HEK293 (cell line): ENCODE data around the gene SPTBN1.

ENCODE experiments used
- CTCF ChIA-PET: fragments of 350-600 bp; formaldehyde crosslinking; extraction: SDS; loops from one replicate; lab custom pipeline; 2021; ENCODE audit warnings: antibody characterized with exemption; lab: Yijun Ruan, JAX
- POLR2A ChIA-PET: fragments of 300-600 bp; formaldehyde crosslinking; extraction: SDS; loops from one replicate; lab custom pipeline; 2020; ENCODE audit warnings: antibody characterized with exemption, inconsistent platforms; lab: Yijun Ruan, JAX
- H3K27ac ChIP-seq: fragments of 200-500 bp; sonication (Bioruptor generic); 2 replicates; pipeline ENCODE4 v1.5.1; 2014; ENCODE audit warnings: low read depth, low read length, control low read depth, inconsistent platforms; ENCODE audit errors: extremely low read depth
- H3K36me3 ChIP-seq, 2 experiments: fragments of 200-500 bp in 1 of 2; sonication (Bioruptor generic) in 1 of 2; 1 replicate in 1 of 2; 2 replicates in 1 of 2; pipeline ENCODE4 v1.5.1; 2014 to 2017; ENCODE audit warnings: inconsistent platforms in 2 of 2, low read length in 2 of 2; ENCODE audit not compliant: control insufficient read depth in 2 of 2, insufficient read depth in 1 of 2
- H3K4me1 ChIP-seq: fragments of 200-500 bp; sonication (Bioruptor generic); 2 replicates; pipeline ENCODE4 v1.5.1; 2014; ENCODE audit warnings: mild to moderate bottlenecking, low read length, inconsistent platforms; ENCODE audit not compliant: control insufficient read depth, insufficient read depth
- H3K4me3 ChIP-seq: 2 replicates; pipeline ENCODE4 v1.5.1; 2011; ENCODE audit warnings: low read depth, mild to moderate bottlenecking, control low read depth, low read length, moderate library complexity
- H3K9me3 ChIP-seq: fragments of 200-500 bp; sonication (Bioruptor generic); 2 replicates; pipeline ENCODE4 v1.5.1; 2014; ENCODE audit warnings: low read depth, low read length, inconsistent platforms; ENCODE audit not compliant: control insufficient read depth, insufficient read depth
- HOXC10 ChIP-seq: sonication (generic); formaldehyde crosslinking; IDR thresholded peaks from 2 replicates; pipeline ENCODE4 v1.8.1; 2023; ENCODE audit warnings: mild to moderate bottlenecking, missing genetic modification reagents
- IKZF3 ChIP-seq: fragments of 450-650 bp; IDR thresholded peaks from 2 replicates; pipeline ENCODE4 v1.5.0; 2018; ENCODE audit warnings: missing biosample characterization, mild to moderate bottlenecking, missing genetic modification characterization, moderate library complexity
- ZBTB1 ChIP-seq: fragments of 450-650 bp; formaldehyde crosslinking; IDR thresholded peaks from 2 replicates; pipeline ENCODE4 v1.5.1; 2016; ENCODE audit warnings: missing biosample characterization, missing genetic modification characterization
- ZEB2 ChIP-seq: fragments of 450-650 bp; formaldehyde crosslinking; IDR thresholded peaks from 2 replicates; pipeline ENCODE4 v1.5.1; 2016; ENCODE audit warnings: missing biosample characterization, missing genetic modification characterization
- ZNF16 ChIP-seq: fragments of 450-650 bp; formaldehyde crosslinking; IDR thresholded peaks from 2 replicates; pipeline ENCODE4 v1.5.1; 2016; ENCODE audit warnings: low read depth, missing biosample characterization, missing genetic modification characterization
- ZNF354C ChIP-seq: fragments of 450-650 bp; formaldehyde crosslinking; IDR thresholded peaks from 2 replicates; pipeline ENCODE4 v1.5.1; 2016; ENCODE audit warnings: missing biosample characterization, missing genetic modification characterization, low read depth, borderline replicate concordance
- ZNF529 ChIP-seq: fragments of 450-650 bp; formaldehyde crosslinking; IDR thresholded peaks from 2 replicates; pipeline ENCODE4 v1.5.1; 2017; ENCODE audit warnings: missing genetic modification characterization, missing biosample characterization; ENCODE audit not compliant: insufficient replicate concordance
- ZNF560 ChIP-seq: fragments of 450-650 bp; formaldehyde crosslinking; IDR thresholded peaks from 2 replicates; pipeline ENCODE4 v1.5.1; 2017; ENCODE audit warnings: missing biosample characterization, missing genetic modification characterization, borderline replicate concordance
- ZNF747 ChIP-seq: fragments of 450-650 bp; formaldehyde crosslinking; IDR thresholded peaks from 2 replicates; pipeline ENCODE4 v1.5.1; 2016; ENCODE audit warnings: missing biosample characterization, missing genetic modification characterization
- ZSCAN30 ChIP-seq: fragments of 450-650 bp; IDR thresholded peaks from 2 replicates; pipeline ENCODE4 v1.5.1; 2018; ENCODE audit warnings: missing biosample characterization, mild to moderate bottlenecking, missing genetic modification characterization, moderate library complexity
- ZXDB ChIP-seq: fragments of 450-650 bp; formaldehyde crosslinking; IDR thresholded peaks from 2 replicates; pipeline ENCODE4 v1.5.1; 2016; ENCODE audit warnings: missing biosample characterization, missing genetic modification characterization
- TF ChIP-seq, protein P1 (sequence below): fragments of 450-650 bp; formaldehyde crosslinking; IDR thresholded peaks from 2 replicates; pipeline ENCODE4 v1.5.1; 2016; ENCODE audit warnings: missing biosample characterization, missing genetic modification characterization
- TF ChIP-seq, protein P2 (sequence below): fragments of 450-650 bp; formaldehyde crosslinking; IDR thresholded peaks from 2 replicates; pipeline ENCODE4 v1.5.1; 2016; ENCODE audit warnings: missing biosample characterization, missing genetic modification characterization
- TF ChIP-seq, protein P3 (sequence below): fragments of 450-650 bp; formaldehyde crosslinking; IDR thresholded peaks from 2 replicates; pipeline ENCODE4 v1.5.1; 2016; ENCODE audit warnings: missing biosample characterization, missing genetic modification characterization
- TF ChIP-seq, protein P4 (sequence below): fragments of 450-650 bp; formaldehyde crosslinking; IDR thresholded peaks from 2 replicates; pipeline ENCODE4 v1.5.1; 2016; ENCODE audit warnings: missing biosample characterization, missing genetic modification characterization, low read depth
- TF ChIP-seq, protein P5 (sequence below): fragments of 450-650 bp; formaldehyde crosslinking; IDR thresholded peaks from 2 replicates; pipeline ENCODE4 v1.5.1; 2017; ENCODE audit warnings: missing biosample characterization, missing genetic modification characterization
- TF ChIP-seq, protein P6 (sequence below): fragments of 450-650 bp; formaldehyde crosslinking; IDR thresholded peaks from 2 replicates; pipeline ENCODE4 v1.5.1; 2016; ENCODE audit warnings: missing biosample characterization, missing genetic modification characterization
- TF ChIP-seq, protein P7 (sequence below): fragments of 450-650 bp; formaldehyde crosslinking; IDR thresholded peaks from 2 replicates; pipeline ENCODE4 v1.5.1; 2016; ENCODE audit warnings: missing biosample characterization, missing genetic modification characterization

The SPTBN1 gene

DNA sequence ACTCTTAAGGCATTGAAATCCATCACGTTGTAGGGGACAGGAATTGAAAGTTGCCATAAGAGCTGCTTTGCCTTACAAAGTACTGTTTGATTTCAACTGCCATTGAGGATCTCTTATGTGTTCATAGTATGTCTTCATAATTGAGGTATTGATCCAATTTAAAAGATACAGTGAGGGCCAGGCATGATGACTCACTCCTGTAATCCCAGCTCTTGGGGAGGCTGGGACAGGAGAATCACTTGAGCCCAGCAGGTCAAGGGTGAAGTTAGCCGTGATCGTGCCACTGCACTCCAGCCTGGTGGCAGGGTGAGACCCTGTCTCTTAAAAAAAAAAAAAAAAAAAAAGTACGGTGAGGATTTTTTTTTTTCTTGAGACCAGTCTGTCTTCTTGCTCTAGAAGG, 175.6 kb downstream of the SPTBN1 start (continued):
- TF ChIP-seq HOXC10 (CRISPR knock-in tag) (no peak), ZSCAN30 (tag by site-specific recombination) (no peak), ZXDB (no peak), ZEB2 (no peak)
- TF ChIP-seq, protein P1, sequence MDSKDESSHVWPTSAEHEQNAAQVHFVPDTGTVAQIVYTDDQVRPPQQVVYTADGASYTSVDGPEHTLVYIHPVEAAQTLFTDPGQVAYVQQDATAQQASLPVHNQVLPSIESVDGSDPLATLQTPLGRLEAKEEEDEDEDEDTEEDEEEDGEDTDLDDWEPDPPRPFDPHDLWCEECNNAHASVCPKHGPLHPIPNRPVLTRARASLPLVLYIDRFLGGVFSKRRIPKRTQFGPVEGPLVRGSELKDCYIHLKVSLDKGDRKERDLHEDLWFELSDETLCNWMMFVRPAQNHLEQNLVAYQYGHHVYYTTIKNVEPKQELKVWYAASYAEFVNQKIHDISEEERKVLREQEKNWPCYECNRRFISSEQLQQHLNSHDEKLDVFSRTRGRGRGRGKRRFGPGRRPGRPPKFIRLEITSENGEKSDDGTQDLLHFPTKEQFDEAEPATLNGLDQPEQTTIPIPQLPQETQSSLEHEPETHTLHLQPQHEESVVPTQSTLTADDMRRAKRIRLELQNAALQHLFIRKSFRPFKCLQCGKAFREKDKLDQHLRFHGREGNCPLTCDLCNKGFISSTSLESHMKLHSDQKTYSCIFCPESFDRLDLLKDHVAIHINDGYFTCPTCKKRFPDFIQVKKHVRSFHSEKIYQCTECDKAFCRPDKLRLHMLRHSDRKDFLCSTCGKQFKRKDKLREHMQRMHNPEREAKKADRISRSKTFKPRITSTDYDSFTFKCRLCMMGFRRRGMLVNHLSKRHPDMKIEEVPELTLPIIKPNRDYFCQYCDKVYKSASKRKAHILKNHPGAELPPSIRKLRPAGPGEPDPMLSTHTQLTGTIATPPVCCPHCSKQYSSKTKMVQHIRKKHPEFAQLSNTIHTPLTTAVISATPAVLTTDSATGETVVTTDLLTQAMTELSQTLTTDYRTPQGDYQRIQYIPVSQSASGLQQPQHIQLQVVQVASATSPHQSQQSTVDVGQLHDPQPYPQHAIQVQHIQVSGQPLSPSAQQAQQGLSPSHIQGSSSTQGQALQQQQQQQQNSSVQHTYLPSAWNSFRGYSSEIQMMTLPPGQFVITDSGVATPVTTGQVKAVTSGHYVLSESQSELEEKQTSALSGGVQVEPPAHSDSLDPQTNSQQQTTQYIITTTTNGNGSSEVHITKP (tag by site-specific recombination): no peak
- TF ChIP-seq, all 188 proteins: peak for 0

DNA sequence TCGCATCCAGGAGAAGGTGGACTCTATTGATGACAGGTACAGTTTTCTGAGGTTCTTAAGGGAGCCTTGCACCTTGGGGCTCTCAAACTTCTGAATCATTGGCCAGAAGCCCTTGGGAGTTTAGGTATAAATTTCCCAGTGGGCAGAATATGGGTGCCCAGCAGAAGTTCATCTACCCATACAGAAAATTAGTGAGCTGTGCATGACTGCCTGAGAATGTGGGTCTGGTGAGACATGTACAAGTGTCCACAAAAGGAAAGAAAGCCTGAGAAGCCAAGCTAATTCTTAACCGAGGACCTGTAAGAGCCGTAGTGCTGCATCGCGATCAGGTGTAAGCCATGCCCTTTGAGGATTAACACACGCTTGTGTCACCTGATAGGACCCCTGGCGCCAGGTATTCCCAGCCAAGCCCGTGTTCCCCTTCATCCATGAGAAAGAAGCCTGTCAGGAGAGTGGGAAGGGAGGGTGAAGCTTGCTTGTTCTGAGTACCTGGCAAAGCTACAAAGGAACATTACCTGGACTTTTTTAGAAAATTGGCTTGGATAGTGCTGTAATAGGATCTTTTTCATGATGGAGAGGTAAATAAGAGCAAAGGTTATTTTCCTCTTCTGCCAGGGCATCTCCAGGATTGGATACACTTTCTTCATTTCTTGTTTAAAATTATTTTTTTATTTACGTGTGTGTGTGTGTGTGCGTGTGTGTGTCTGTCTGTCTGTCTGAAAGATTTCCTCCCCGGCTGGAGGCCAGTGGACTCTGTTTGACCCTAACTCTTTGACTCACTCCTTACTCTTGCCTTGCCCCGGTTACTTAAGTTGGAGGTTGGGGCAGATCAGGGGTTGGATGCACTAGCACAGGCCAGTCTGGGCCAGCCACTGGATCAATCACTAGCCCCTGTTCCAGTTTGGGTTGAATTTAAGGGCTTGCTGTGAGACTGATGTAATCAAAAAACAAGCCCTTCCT, 176.9 kb downstream of the SPTBN1 start:
- Histone ChIP-seq H3K36me3 (peaks cover 26 to 94% of the 10 kb centered on the region in 2 experiments), H3K9me3 (no peaks in the 10 kb centered on the region), H3K4me1 (no peaks in the 10 kb centered on the region), H3K27ac (no peak overlapping the region), H3K4me3 (no peak overlapping the region)
- CTCF ChIA-PET: interaction anchor here (0.5 to 2.6 kb wide), 3 partner anchors 32 to 961 kb away, joined by 3 to 9 read pairs (median 4); no protein-coding TSS in a partner anchor
- POLR2A ChIA-PET: no interaction called here
- TF ChIP-seq, protein P2, sequence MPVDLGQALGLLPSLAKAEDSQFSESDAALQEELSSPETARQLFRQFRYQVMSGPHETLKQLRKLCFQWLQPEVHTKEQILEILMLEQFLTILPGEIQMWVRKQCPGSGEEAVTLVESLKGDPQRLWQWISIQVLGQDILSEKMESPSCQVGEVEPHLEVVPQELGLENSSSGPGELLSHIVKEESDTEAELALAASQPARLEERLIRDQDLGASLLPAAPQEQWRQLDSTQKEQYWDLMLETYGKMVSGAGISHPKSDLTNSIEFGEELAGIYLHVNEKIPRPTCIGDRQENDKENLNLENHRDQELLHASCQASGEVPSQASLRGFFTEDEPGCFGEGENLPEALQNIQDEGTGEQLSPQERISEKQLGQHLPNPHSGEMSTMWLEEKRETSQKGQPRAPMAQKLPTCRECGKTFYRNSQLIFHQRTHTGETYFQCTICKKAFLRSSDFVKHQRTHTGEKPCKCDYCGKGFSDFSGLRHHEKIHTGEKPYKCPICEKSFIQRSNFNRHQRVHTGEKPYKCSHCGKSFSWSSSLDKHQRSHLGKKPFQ (tag by site-specific recombination): no peak
- TF ChIP-seq ZNF560 (tag by site-specific recombination) (no peak), ZNF354C (no peak), ZNF529 (tag by site-specific recombination) (no peak), IKZF3 (tag by site-specific recombination) (no peak), ZNF16 (tag by site-specific recombination) (no peak), HOXC10 (CRISPR knock-in tag) (no peak), ZNF747 (no peak), ZBTB1 (tag by site-specific recombination) (no peak)
- TF ChIP-seq, protein P3, sequence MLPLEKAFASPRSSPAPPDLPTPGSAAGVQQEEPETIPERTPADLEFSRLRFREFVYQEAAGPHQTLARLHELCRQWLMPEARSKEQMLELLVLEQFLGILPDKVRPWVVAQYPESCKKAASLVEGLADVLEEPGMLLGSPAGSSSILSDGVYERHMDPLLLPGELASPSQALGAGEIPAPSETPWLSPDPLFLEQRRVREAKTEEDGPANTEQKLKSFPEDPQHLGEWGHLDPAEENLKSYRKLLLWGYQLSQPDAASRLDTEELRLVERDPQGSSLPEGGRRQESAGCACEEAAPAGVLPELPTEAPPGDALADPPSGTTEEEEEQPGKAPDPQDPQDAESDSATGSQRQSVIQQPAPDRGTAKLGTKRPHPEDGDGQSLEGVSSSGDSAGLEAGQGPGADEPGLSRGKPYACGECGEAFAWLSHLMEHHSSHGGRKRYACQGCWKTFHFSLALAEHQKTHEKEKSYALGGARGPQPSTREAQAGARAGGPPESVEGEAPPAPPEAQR (tag by site-specific recombination): no peak
- TF ChIP-seq, protein P4, sequence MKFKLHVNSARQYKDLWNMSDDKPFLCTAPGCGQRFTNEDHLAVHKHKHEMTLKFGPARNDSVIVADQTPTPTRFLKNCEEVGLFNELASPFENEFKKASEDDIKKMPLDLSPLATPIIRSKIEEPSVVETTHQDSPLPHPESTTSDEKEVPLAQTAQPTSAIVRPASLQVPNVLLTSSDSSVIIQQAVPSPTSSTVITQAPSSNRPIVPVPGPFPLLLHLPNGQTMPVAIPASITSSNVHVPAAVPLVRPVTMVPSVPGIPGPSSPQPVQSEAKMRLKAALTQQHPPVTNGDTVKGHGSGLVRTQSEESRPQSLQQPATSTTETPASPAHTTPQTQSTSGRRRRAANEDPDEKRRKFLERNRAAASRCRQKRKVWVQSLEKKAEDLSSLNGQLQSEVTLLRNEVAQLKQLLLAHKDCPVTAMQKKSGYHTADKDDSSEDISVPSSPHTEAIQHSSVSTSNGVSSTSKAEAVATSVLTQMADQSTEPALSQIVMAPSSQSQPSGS (tag by site-specific recombination): no peak
- TF ChIP-seq, protein P5, sequence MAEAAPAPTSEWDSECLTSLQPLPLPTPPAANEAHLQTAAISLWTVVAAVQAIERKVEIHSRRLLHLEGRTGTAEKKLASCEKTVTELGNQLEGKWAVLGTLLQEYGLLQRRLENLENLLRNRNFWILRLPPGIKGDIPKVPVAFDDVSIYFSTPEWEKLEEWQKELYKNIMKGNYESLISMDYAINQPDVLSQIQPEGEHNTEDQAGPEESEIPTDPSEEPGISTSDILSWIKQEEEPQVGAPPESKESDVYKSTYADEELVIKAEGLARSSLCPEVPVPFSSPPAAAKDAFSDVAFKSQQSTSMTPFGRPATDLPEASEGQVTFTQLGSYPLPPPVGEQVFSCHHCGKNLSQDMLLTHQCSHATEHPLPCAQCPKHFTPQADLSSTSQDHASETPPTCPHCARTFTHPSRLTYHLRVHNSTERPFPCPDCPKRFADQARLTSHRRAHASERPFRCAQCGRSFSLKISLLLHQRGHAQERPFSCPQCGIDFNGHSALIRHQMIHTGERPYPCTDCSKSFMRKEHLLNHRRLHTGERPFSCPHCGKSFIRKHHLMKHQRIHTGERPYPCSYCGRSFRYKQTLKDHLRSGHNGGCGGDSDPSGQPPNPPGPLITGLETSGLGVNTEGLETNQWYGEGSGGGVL: no peak
- TF ChIP-seq, protein P6, sequence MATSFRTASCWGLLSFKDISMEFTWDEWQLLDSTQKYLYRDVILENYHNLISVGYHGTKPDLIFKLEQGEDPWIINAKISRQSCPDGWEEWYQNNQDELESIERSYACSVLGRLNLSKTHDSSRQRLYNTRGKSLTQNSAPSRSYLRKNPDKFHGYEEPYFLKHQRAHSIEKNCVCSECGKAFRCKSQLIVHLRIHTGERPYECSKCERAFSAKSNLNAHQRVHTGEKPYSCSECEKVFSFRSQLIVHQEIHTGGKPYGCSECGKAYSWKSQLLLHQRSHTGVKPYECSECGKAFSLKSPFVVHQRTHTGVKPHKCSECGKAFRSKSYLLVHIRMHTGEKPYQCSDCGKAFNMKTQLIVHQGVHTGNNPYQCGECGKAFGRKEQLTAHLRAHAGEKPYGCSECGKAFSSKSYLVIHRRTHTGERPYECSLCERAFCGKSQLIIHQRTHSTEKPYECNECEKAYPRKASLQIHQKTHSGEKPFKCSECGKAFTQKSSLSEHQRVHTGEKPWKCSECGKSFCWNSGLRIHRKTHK: no peak
- TF ChIP-seq, protein P7, sequence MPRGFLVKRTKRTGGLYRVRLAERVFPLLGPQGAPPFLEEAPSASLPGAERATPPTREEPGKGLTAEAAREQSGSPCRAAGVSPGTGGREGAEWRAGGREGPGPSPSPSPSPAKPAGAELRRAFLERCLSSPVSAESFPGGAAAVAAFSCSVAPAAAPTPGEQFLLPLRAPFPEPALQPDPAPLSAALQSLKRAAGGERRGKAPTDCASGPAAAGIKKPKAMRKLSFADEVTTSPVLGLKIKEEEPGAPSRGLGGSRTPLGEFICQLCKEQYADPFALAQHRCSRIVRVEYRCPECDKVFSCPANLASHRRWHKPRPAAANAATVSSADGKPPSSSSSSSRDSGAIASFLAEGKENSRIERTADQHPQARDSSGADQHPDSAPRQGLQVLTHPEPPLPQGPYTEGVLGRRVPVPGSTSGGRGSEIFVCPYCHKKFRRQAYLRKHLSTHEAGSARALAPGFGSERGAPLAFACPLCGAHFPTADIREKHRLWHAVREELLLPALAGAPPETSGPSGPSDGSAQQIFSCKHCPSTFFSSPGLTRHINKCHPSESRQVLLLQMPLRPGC (tag by site-specific recombination): no peak
